A549 (cell line): ENCODE results near the gene TRIP13. TPM values are rescaled to one million over a fixed set of nuclear protein-coding genes. Genes with fewer than 3 reads are reported as not detected.

Source experiments
- ATAC-seq, 2 experiments: fragments of 200-7000 bp in 1 of 2; fragments of >200 bp in 1 of 2; cut with Nextera tagmentation in 1 of 2; cut with Tn5 transposase in 1 of 2; 3 replicates each; pipeline versions ENCODE4 v1.8.0 to v1.9.1; 2018 to 2020; ENCODE audit warnings: mild to moderate bottlenecking in 1 of 2, moderate library complexity in 1 of 2
- CTCF ChIA-PET: fragments of 300-600 bp; sonication (Branson Sonifier 250); formaldehyde crosslinking; extraction: SDS; loops from one replicate; lab custom pipeline; 2021; ENCODE audit warnings: antibody characterized with exemption, inconsistent platforms; lab: Yijun Ruan, JAX
- POLR2A ChIA-PET: fragments of 350-600 bp; formaldehyde crosslinking; extraction: SDS; loops from one replicate; lab custom pipeline; 2021; ENCODE audit warnings: antibody characterized with exemption, inconsistent platforms; lab: Yijun Ruan, JAX
- DNase-seq, 2 experiments: peaks; one replicate each; pipeline versions ENCODE4 v3.0.0 to v3.0.0-alpha.2; 2011 to 2016; ENCODE audit warnings: low read depth in 1 of 2, low spot score in 1 of 2
- FAIRE-seq: peaks from 2 replicates; lab custom pipeline; 2011; peaks lifted over from hg19 to GRCh38; lab: Jason Lieb, UNC
- H3K27ac ChIP-seq, 2 experiments: fragments of >200 bp; sonication (Bioruptor Twin); formaldehyde crosslinking; 3 replicates each; pipeline ENCODE4 v1.5.1; 2016 to 2017
- H3K4me1 ChIP-seq: fragments of >200 bp; sonication (Bioruptor Twin); formaldehyde crosslinking; 3 replicates; pipeline ENCODE4 v1.6.1; 2016
- H3K4me2 ChIP-seq: fragments of >200 bp; sonication (Bioruptor Twin); formaldehyde crosslinking; 3 replicates; pipeline ENCODE4 v1.6.1; 2016
- H3K4me3 ChIP-seq: fragments of >200 bp; sonication (Bioruptor Twin); formaldehyde crosslinking; 3 replicates; pipeline ENCODE4 v1.5.1; 2016
- H3K9me3 ChIP-seq: fragments of >200 bp; sonication (Bioruptor Twin); formaldehyde crosslinking; 3 replicates; pipeline ENCODE4 v1.6.1; 2016
- CBX2 ChIP-seq: fragments of 200-600 bp; sonication (generic); IDR thresholded peaks from 2 replicates; pipeline ENCODE4 v1.6.1; 2016; ENCODE audit warnings: low read depth, mild to moderate bottlenecking, borderline replicate concordance
- CEBPB ChIP-seq, 2 experiments: fragments of >200 bp in 1 of 2; sonication (Bioruptor Twin) in 1 of 2; formaldehyde crosslinking in 1 of 2; IDR thresholded peaks; 2 replicates each; pipeline ENCODE4 v1.6.1; 2012 to 2016
- FOXS1 ChIP-seq: fragments of 250-450 bp; sonication (Bioruptor Pico); IDR thresholded peaks from 2 replicates; pipeline ENCODE4 v1.5.0; 2020; ENCODE audit warnings: mild to moderate bottlenecking, moderate library complexity
- HOXB13 ChIP-seq: fragments of 250-450 bp; sonication (Bioruptor Pico); IDR thresholded peaks from 2 replicates; pipeline ENCODE4 v1.5.0; 2020; ENCODE audit warnings: low read depth, mild to moderate bottlenecking, moderate library complexity
- KDM1A ChIP-seq: fragments of 200-600 bp; sonication (generic); IDR thresholded peaks from 2 replicates; pipeline ENCODE4 v1.6.1; 2016; ENCODE audit warnings: low read depth, mild to moderate bottlenecking
- MAZ ChIP-seq: fragments of 150-350 bp; IDR thresholded peaks from 2 replicates; pipeline ENCODE4 v1.6.1; 2014; ENCODE audit warnings: antibody characterized with exemption, low read depth, low read length, borderline replicate concordance
- NR3C1 ChIP-seq: fragments of >200 bp; sonication (Bioruptor Twin); formaldehyde crosslinking; IDR thresholded peaks from 3 replicates; pipeline ENCODE4 v1.6.1; 2017
- POLR2A ChIP-seq: IDR thresholded peaks from 2 replicates; pipeline ENCODE4 v1.6.1; 2012; ENCODE audit warnings: mild to moderate bottlenecking, low read length
- RARB ChIP-seq: fragments of 250-450 bp; sonication (Bioruptor Pico); IDR thresholded peaks from 2 replicates; pipeline ENCODE4 v1.8.0; 2021; ENCODE audit warnings: mild to moderate bottlenecking, moderate library complexity
- RFX5 ChIP-seq: fragments of 450-650 bp; IDR thresholded peaks from 2 replicates; pipeline ENCODE4 v1.7.1; 2014; ENCODE audit warnings: antibody characterized with exemption, mild to moderate bottlenecking, moderate library complexity
- TP53 ChIP-seq: fragments of 250-450 bp; sonication (Bioruptor Pico); IDR thresholded peaks from 2 replicates; pipeline ENCODE4 v1.5.0; 2021; ENCODE audit warnings: mild to moderate bottlenecking, moderate library complexity
- ZSCAN20 ChIP-seq: fragments of 250-450 bp; sonication (Bioruptor Pico); IDR thresholded peaks from 2 replicates; pipeline ENCODE4 v1.8.0; 2022; ENCODE audit warnings: mild to moderate bottlenecking, moderate library complexity
- WGBS: methylation state at CpG from one replicate; pipeline ENCODE4 v1.1.6; 2017; ENCODE audit errors: missing lambda C conversion rate; 5-methylcytosine and 5-hydroxymethylcytosine counted together
- polyA plus RNA-seq, 4 experiments: library from polyadenylated mRNA; depleted of rRNA in 3 of 4; stranded (reverse); fragments of >200 nt; fragmentation: RNase III in 1 of 4; extraction: RNeasy Plus Mini Kit Qiagen cat#74134 plus additional on column Dnase treatment in 1 of 4; gene quantifications; 2 replicates in 3 of 4; 3 replicates in 1 of 4; pipeline ENCODE4 v1.2.3, GENCODE V29; 2011 to 2017
- TF ChIP-seq, protein P1 (sequence below): fragments of >200 bp; sonication (Bioruptor Twin); formaldehyde crosslinking; IDR thresholded peaks from 3 replicates; pipeline ENCODE4 v1.6.1; 2016
- TF ChIP-seq, protein P2 (sequence below): fragments of >200 bp; sonication (Bioruptor Twin); formaldehyde crosslinking; IDR thresholded peaks from 3 replicates; pipeline ENCODE4 v1.5.1; 2016
- TF ChIP-seq, protein P3 (sequence below): fragments of 200-600 bp; sonication (generic); IDR thresholded peaks from 2 replicates; pipeline ENCODE4 v1.6.1; 2016; ENCODE audit warnings: antibody characterized with exemption, mild to moderate bottlenecking, moderate library complexity

TRIP13 gene
- polyA plus RNA-seq, 2 of the 4 experiments (the other 2 are of a cell fraction), result 54.0 to 62.4 TPM

DNA sequence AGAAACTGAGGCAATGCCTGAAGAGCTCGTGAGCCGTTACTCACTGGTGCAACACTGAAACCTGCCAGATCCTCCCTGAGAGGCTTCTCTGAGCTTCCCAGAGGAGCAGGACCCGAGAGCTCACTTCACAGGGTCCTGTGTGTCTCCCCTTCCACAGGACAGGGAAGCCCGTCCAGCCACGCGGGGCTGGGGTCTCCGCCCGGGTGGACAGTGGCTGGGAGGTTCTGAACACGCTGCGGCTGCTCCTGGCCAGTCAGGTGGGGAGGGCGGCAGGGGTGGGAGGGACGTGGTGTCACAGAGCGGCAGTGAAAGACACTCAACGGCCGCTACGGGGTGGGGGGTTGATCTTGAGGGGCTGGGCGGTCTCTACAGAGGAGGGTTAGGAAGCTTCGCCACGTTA, 41.6 kb upstream of the TRIP13 start:
- CTCF ChIA-PET, result no interaction called here
- Histone ChIP-seq H3K4me1 (no peaks in the 10 kb centered on the region), H3K4me2 (no peak overlapping the region), H3K27ac (no peak overlapping the region), H3K4me3 (no peak overlapping the region), H3K9me3 (no peaks in the 10 kb centered on the region)
- WGBS, result 93% methylated on average over 10 of the region's 19 CpGs
- POLR2A ChIA-PET, result no interaction called here
- TF ChIP-seq, protein P1, sequence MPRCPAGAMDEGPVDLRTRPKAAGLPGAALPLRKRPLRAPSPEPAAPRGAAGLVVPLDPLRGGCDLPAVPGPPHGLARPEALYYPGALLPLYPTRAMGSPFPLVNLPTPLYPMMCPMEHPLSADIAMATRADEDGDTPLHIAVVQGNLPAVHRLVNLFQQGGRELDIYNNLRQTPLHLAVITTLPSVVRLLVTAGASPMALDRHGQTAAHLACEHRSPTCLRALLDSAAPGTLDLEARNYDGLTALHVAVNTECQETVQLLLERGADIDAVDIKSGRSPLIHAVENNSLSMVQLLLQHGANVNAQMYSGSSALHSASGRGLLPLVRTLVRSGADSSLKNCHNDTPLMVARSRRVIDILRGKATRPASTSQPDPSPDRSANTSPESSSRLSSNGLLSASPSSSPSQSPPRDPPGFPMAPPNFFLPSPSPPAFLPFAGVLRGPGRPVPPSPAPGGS, result no peak
- TF ChIP-seq, protein P2, sequence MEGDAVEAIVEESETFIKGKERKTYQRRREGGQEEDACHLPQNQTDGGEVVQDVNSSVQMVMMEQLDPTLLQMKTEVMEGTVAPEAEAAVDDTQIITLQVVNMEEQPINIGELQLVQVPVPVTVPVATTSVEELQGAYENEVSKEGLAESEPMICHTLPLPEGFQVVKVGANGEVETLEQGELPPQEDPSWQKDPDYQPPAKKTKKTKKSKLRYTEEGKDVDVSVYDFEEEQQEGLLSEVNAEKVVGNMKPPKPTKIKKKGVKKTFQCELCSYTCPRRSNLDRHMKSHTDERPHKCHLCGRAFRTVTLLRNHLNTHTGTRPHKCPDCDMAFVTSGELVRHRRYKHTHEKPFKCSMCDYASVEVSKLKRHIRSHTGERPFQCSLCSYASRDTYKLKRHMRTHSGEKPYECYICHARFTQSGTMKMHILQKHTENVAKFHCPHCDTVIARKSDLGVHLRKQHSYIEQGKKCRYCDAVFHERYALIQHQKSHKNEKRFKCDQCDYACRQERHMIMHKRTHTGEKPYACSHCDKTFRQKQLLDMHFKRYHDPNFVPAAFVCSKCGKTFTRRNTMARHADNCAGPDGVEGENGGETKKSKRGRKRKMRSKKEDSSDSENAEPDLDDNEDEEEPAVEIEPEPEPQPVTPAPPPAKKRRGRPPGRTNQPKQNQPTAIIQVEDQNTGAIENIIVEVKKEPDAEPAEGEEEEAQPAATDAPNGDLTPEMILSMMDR, result no peak
- TF ChIP-seq RFX5, result no peak
- no peak for TF ChIP-seq RARB (CRISPR knock-in tag)
- no peak for TF ChIP-seq KDM1A
- TF ChIP-seq, protein P3, sequence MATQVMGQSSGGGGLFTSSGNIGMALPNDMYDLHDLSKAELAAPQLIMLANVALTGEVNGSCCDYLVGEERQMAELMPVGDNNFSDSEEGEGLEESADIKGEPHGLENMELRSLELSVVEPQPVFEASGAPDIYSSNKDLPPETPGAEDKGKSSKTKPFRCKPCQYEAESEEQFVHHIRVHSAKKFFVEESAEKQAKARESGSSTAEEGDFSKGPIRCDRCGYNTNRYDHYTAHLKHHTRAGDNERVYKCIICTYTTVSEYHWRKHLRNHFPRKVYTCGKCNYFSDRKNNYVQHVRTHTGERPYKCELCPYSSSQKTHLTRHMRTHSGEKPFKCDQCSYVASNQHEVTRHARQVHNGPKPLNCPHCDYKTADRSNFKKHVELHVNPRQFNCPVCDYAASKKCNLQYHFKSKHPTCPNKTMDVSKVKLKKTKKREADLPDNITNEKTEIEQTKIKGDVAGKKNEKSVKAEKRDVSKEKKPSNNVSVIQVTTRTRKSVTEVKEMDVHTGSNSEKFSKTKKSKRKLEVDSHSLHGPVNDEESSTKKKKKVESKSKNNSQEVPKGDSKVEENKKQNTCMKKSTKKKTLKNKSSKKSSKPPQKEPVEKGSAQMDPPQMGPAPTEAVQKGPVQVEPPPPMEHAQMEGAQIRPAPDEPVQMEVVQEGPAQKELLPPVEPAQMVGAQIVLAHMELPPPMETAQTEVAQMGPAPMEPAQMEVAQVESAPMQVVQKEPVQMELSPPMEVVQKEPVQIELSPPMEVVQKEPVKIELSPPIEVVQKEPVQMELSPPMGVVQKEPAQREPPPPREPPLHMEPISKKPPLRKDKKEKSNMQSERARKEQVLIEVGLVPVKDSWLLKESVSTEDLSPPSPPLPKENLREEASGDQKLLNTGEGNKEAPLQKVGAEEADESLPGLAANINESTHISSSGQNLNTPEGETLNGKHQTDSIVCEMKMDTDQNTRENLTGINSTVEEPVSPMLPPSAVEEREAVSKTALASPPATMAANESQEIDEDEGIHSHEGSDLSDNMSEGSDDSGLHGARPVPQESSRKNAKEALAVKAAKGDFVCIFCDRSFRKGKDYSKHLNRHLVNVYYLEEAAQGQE, result no peak
- TF ChIP-seq HOXB13 (CRISPR knock-in tag), result no peak
- ATAC-seq (no peak), FAIRE-seq (no peak), DNase-seq (no peak)

DNA sequence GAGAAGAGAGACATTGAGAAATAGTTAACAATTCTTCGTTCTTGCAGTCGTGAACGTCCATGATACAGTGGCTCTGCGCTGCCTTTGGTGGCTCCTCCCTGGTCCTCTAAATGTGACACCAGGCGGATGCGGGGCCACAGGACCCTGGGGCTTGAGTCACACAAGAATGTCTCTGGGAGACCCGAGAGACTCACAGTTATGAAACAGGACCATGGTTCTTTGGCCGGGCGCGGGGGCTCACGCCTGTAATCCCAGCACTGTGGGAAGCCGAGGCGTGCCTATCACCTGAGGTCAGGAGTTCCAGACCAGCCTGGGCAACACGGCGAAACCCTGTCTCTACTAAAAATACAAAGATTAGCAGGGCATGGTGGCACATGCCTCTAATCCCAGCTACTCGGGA, 41.1 kb upstream of the TRIP13 start:
- Histone ChIP-seq H3K4me3 (no peak overlapping the region), H3K4me2 (no peak overlapping the region), H3K9me3 (no peaks in the 10 kb centered on the region), H3K4me1 (no peaks in the 10 kb centered on the region), H3K27ac (no peak overlapping the region)
- TF ChIP-seq POLR2A, result no peak
- TF ChIP-seq CBX2, result no peak
- TF ChIP-seq FOXS1 (CRISPR knock-in tag), result no peak
- TF ChIP-seq NR3C1, result no peak
- TF ChIP-seq, protein P2, result no peak
- TF ChIP-seq, protein P1, result no peak
- TF ChIP-seq TP53 (CRISPR knock-in tag), result no peak
- no peak for TF ChIP-seq RFX5
- TF ChIP-seq CEBPB (IDR thresholded peaks at IDR 0.05), result no peak
- TF ChIP-seq ZSCAN20 (CRISPR knock-in tag), result no peak
- TF ChIP-seq MAZ, result no peak
- ChIA-PET CTCF (no interaction called here), POLR2A (no interaction called here)
- ATAC-seq, result no peak
- no peak for DNase-seq
- WGBS, result 86% methylated on average over 9 of the region's 16 CpGs
- no peak for FAIRE-seq
